ENCODE results near the gene ADGRV1.
"Not testable (repeated sequence)": the region's sequence is repeated elsewhere in the genome, so short reads cannot be mapped to it uniquely, and the experiment has no call there.

ADGRV1 gene

DNA sequence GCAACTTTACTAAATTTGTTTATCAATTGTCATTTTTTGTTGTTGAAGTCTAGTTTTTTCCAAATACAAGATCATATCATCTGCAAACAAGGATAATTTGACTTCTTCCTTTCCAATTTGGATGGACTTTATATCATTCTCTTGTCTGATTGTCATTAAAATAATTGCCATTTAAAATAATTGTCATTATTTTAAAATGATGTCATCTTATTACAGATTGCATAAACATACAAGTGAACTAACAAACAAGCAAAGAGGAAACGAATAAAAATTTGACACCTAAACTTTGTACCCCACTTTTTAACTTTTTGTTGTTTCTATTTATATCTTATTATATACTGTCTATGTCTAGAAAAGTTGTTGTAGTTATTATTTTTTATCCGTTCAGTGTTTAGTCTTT is 275.2 kb downstream of the ADGRV1 start:
- in situ Hi-C loops (cut with MboI; ENCODE audit: low sequenced_read_pairs, unreplicated experiment) = no loop called here
- DNase-seq (ENCODE audit: low spot score) = no peak
- TF ChIP-seq CTCF (IDR thresholded peaks at IDR 0.05; ENCODE audit: borderline replicate concordance, control extremely low read depth, extremely low read depth, insufficient read depth, missing control alignments) = no peak

DNA sequence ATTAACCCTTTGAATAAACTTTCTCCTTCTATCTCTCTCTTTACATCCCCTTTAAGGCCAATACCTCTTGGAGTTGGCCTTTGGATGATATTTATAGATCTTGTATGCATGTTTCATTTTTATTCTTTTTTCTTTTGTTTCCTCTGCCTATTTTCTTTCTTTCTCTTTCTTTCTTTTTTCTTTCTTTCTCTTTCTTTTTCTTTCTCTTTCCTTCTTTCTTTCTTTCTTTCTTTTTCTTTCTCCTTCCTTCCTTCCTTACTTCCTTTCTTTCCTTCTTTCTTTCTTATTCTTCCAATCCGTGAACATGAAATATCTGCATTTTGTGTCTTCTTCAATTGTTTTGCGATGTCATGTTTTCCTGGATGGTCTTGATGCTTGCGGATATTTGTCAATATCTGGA is 276.1 kb downstream of the ADGRV1 start:
- in situ Hi-C loops (cut with MboI; ENCODE audit: low sequenced_read_pairs, unreplicated experiment) = no loop called here
- TF ChIP-seq CTCF (IDR thresholded peaks at IDR 0.05; ENCODE audit: borderline replicate concordance, control extremely low read depth, extremely low read depth, insufficient read depth, missing control alignments) = no peak
- no peak for DNase-seq (ENCODE audit: low spot score)

DNA sequence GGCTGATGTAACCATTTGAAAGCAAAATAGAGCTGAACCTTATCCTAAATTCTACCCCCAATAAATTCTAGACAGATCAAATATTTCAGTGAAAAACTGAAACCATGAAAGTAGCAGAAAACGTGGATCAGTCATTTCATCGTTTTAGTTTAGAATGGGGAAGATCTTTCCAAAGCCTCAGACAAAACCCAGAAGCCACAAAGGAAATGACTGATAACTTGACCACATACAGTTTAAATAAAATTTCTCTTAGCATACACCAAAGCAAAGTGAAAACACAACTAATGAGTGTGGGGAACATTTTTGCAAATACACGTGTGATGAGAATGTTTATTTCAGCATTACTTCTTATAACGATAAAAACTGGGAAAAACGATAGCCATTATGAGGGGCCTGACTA is 284.8 kb downstream of the ADGRV1 start:
- in situ Hi-C loops (cut with MboI; ENCODE audit: low sequenced_read_pairs, unreplicated experiment) = no loop called here
- TF ChIP-seq CTCF (IDR thresholded peaks at IDR 0.05; ENCODE audit: borderline replicate concordance, control extremely low read depth, extremely low read depth, insufficient read depth, missing control alignments) = no peak

DNA sequence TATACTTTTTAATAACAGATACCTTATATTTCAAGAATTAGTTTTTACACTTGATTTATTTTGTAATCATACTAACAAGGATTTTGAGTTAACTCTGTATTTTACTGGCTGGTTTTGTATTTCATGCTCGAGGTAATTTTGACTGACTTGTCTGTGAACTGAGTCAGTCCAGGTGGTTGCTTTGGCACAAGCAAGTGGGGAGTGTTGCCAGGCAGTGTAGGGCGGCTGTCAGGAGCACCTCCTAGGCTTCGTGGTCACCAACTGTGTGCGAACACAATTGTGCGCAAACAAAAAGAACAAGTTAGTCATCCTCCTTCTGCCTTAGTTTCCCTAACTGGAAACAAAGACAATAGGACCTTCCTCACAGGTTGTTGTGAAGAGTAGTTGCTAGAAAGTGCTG is 286.3 kb downstream of the ADGRV1 start:
- DNase-seq (ENCODE audit: low spot score) = no peak
- in situ Hi-C loops (cut with MboI; ENCODE audit: low sequenced_read_pairs, unreplicated experiment) = no loop called here
- TF ChIP-seq CTCF (IDR thresholded peaks at IDR 0.05; ENCODE audit: borderline replicate concordance, control extremely low read depth, extremely low read depth, insufficient read depth, missing control alignments) = no peak

More for the DNA sequence above, 284.8 kb downstream of the ADGRV1 start:
- no peak for DNase-seq (ENCODE audit: low spot score)

DNA sequence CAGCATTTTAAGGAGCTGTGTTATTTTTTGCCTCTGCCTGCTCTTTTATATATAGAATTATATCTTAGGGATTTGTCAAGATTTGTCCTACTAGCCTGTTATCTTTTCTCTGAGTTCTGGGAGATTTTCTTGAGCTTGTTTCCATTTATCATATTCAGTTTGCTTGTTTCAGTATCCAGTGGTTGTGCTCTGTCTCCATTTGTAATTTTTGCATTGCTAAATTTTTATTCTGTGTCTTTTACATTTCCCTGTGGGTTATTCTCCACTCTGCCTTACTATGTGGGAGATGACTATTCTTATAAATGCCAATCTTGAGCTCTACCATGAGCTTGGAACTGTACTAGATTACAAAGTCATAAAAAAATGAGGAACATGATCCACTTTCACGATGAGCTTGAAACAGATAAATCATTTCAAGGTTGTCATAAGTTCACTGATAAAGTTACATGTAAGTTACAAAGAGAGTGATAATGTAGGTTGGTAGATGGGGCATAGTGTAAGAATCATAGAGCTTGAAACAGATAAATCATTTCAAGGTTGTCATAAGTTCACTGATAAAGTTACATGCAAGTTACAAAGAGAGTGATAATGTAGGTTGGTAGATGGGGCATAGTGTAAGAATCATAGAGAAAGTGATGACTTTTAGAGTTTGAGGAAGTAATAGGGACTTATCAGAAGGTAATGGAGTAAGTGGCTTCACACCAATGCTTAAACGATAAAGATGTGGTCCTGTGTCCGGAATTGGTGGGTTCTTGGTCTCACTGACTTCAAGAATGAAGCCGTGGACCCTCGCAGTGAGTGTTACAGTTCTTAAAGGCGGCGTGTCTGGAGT is 287.3 kb downstream of the ADGRV1 start:
- in situ Hi-C loops (cut with MboI; ENCODE audit: low sequenced_read_pairs, unreplicated experiment) = no loop called here
- no peak for DNase-seq (ENCODE audit: low spot score)
- no peak for TF ChIP-seq CTCF (IDR thresholded peaks at IDR 0.05; ENCODE audit: borderline replicate concordance, control extremely low read depth, extremely low read depth, insufficient read depth, missing control alignments)

DNA sequence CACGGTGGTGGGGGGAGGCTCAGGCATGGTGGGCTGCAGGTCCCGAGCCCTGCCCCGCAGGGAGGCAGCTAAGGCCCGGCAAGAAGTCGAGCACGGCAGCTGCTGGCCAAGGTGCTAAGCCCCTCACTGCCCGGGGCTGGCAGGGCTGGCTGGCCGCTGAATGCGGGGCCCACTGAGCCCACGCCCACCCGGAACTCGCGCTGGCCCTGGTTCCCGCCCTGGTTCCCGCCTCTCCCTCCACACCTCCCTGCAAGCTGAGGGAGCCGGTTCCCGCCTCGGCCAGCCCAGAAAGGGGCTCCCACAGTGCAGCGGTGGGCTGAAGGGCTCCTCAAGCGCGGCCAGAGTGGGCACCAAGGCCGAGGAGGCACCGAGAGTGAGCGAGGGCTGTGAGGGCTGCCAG is 289.0 kb downstream of the ADGRV1 start:
- DNase-seq (ENCODE audit: low spot score); in situ Hi-C loops (cut with MboI; ENCODE audit: low sequenced_read_pairs, unreplicated experiment): not testable (repeated sequence)

DNA sequence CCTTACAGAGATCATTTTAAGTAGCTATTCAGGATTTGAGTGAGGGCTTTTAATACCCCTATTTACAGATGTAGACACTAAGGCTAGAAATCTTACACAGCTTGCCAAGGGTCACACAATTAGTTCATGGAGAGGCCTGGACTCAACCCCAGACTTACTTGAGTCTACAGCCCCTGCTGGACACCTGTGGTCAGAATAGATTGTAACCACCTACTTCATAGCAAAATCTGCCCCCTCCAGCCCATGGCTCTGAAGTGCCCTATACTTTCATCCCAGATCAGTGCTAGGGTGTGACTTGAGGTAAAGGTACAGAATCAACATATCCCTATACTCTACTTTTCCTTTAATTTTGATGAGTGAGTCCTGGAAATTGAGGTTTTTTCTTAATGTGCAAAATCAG is 291.3 kb downstream of the ADGRV1 start:
- DNase-seq (ENCODE audit: low spot score) = no peak
- no peak for TF ChIP-seq CTCF (IDR thresholded peaks at IDR 0.05; ENCODE audit: borderline replicate concordance, control extremely low read depth, extremely low read depth, insufficient read depth, missing control alignments)
- in situ Hi-C loops (cut with MboI; ENCODE audit: low sequenced_read_pairs, unreplicated experiment) = loop anchor here (25.0 kb wide), 1 partner anchor 537 kb away; the partner anchor contains the start of gene ARRDC3

Measured in GM13976 (cell line).